ENCODE results near the gene NFKBIL1.

- TF ChIP-seq, protein P1, sequence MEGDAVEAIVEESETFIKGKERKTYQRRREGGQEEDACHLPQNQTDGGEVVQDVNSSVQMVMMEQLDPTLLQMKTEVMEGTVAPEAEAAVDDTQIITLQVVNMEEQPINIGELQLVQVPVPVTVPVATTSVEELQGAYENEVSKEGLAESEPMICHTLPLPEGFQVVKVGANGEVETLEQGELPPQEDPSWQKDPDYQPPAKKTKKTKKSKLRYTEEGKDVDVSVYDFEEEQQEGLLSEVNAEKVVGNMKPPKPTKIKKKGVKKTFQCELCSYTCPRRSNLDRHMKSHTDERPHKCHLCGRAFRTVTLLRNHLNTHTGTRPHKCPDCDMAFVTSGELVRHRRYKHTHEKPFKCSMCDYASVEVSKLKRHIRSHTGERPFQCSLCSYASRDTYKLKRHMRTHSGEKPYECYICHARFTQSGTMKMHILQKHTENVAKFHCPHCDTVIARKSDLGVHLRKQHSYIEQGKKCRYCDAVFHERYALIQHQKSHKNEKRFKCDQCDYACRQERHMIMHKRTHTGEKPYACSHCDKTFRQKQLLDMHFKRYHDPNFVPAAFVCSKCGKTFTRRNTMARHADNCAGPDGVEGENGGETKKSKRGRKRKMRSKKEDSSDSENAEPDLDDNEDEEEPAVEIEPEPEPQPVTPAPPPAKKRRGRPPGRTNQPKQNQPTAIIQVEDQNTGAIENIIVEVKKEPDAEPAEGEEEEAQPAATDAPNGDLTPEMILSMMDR (IDR thresholded peaks at IDR 0.05) = no peak
- TF ChIP-seq ZFX (IDR thresholded peaks at IDR 0.05; ENCODE audit: borderline replicate concordance) = no peak
Observed at GRCh38 chr6:31582230-31582643, 34.8 kb downstream of the NFKBIL1 start, which contains the start of gene LTB.
